ENCODE measurements around the gene ZNF396. TPM values are rescaled to one million over a fixed set of nuclear protein-coding genes. Genes with fewer than 3 reads are reported as not detected.
A peak's percentile ranks its signal among the peaks of the same experiment; 100 is the strongest.

ZNF396 gene
- polyA plus RNA-seq, 3 donors = 5.4 to 7.2 (median 7.0) TPM

DNA sequence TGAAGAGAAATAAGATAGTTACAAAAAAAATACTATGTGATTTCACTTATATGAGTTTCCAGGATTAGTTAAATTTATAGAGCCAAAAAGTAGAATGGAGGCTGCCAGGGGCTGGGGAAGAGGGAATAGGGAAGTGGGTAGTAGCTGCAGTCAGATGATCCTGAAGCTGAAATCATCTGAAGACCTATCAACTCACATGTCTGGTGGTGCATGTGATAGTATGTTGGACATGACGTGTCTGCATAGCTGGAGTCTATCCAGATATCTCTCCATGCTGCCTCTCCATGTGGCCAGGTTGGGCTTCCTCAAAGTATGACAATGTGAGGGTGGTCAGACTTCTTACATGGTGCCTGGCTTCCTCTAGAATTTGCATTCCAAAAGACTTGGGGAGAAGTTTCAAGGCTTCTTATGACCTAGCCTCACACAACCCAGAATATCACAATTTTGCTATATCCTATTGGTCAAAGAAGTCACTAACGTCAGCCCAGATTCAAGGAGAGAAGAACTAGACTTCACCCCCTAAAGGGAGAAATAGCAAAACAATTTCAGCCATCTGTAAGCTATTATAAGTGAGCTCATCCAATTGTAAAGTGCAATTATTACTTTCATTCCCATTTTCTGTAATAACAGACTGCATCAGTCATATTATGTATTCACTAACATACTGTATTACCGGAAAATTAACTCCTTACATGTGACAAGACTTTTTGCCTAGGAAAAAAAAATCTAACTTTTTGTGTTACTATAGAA lies 14.0 kb upstream of the ZNF396 start:
- no peak for DNase-seq (ENCODE audit: extremely low read depth in 1 of 11, low read depth in 9 of 11, low spot score in 4 of 11)

DNA sequence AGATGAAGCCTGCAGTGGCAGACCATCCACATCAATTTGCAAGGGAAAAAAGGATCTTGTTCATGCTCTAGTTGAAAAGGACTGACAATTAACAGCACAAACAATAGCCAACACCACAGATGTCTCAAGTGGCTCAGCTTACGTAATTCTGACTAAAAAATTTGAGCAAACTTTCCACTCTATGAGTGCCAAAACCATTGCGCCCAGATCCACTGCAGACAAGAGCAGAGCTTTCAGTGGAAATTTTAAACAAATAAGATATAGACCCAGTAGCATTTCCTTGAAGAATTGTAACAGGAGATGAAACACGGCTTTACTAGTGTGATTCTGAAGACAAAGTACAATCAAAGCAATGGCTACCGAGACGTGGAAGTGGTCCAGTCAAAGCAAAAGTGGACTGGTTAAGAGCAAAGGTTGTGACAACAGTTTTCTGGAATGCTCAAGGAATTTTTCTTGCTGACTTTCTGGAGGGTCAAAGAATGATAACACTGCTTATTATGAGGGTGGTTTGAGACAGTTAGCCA lies 12.0 kb upstream of the ZNF396 start:
- no peak for DNase-seq (ENCODE audit: extremely low read depth in 1 of 11, low read depth in 9 of 11, low spot score in 4 of 11)

DNA sequence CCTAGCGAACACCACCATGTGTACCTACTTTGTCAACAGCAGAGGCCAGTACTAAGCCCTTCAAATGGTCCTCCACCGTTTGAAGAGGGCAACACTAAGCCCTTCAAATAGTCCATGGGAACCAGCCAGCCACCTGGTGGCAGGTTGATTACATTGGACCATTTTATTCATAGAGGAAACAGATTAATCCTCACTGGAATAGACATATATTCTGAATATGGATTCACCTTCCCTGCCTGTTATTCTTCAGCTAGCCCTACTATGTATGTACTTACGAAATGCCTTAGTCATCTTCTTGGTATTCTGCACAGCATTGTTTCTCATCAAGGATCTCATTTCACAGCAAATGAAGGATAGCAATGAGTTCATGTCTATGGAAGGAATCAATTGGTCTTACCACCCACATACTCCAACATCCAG lies 10.0 kb upstream of the ZNF396 start:
- DNase-seq (ENCODE audit: extremely low read depth in 1 of 11, low read depth in 9 of 11, low spot score in 4 of 11) = no peak

DNA sequence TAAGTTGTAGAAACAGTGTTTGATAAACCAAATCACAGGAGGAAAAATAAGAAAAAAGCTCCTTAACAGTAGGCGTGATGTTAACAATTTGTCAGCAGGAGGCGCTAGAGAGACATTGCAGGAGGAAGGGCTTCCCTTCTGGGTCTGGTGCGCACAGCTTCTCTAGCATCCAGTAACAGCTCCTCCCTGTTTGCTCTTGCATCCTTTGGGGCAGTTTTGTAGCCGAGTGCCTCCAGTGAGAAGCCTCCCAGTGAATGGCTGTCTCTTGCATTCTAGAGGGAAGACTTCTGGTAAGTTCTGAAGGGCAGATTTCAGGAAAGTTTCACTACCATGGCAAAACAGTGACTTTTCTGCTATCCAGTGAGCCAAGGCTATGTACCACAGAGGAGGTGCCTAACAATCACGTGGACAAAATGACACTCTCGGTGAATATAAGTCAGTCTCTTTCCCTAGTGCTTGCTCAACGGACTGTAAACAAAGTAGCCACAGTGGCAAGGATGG lies 9.5 kb upstream of the ZNF396 start:
- DNase-seq (ENCODE audit: extremely low read depth in 1 of 11, low read depth in 9 of 11, low spot score in 4 of 11) = peak in 10 of 11 donors; percentile 48 to 80 (median 70)

DNA sequence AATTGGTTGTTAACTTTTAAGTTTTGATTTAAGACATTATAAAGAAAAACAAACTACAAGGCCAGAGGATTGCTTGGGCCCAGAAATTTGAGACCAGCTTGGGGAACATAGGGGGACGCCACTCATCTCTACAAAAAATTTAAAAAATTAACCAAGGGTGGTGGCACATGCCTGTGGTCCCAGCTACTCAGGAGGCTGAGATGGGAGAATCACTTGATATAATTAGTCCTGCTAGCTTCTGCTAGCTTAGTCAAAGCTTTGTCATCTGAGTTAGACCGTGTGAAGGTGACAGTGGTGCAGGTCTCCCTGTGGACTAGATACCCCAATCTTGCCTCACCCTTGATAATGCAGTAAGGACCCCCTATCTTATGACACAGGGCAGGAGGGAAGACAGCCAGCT lies 6.0 kb upstream of the ZNF396 start:
- no peak for DNase-seq (ENCODE audit: extremely low read depth in 1 of 11, low read depth in 9 of 11, low spot score in 4 of 11)

DNA sequence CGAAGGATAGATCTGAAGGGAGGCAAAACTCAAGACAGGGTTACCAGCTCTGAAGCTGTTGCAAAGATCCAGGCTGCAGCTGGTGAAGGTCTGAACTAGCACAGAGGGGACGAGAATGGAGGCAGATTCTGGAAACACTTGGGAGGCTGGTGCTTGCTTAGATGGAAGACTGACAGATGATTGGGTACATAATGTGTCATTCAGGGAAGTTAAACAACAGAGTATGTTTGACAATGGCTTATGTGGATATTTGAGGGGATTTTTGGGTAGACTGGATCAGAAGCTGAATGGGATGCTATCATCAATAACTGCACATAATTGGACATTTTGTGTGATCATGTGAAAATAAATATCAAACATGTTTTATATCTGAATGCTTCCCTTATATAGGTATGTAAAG lies 2.3 kb upstream of the ZNF396 start:
- DNase-seq (ENCODE audit: extremely low read depth in 1 of 11, low read depth in 9 of 11, low spot score in 4 of 11) = no peak

DNA sequence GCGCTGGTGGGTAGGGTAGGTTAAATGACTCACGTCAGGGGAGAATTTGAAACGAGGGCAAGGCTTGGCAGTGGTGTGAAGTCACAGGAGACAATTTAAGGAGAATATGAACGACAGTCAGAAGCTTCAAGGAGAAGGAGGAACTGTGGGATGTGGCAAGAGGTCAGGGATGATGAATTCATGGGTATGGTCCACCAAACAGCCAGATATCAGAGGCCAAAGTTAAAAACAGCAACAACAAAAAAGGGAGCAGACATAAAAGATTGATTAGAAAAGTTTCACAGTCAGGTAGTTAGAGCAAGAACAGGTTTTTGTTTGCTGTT lies 1.4 kb upstream of the ZNF396 start:
- no peak for DNase-seq (ENCODE audit: extremely low read depth in 1 of 11, low read depth in 9 of 11, low spot score in 4 of 11)

DNA sequence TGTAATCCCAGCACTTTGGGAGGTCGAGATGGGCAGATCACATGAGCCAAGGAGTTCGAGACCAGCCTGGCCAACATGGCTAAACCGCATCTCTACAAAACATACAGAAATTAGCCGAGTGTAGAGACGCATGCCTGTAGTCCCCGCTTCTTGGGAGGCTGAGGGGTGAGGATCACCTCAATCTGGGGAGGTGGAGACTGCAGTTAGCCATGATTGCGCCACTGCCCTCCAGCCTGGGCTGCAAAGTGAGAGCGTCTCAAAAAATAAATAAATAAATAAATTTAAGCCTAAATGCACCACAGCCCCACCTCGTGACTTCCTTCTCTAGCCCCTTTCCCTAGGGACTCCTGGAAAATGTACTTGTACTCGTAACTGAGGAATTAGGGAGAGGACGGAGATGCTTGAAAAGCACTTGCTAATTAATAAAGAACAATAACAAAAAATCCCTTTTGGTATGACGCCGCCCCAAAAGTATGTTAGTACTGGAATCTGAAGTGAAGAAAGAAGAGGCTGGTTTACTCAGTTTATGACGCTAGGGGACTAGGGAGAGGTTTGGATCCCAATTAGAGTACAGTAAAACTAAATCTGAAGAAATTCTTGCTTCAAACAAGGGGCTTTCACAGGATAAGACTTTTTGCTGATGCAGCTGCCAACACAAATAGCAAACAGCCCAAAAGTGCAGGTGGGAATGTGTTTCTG lies 887 bp upstream of the ZNF396 start:
- DNase-seq (ENCODE audit: extremely low read depth in 1 of 11, low read depth in 9 of 11, low spot score in 4 of 11) = no peak

DNA sequence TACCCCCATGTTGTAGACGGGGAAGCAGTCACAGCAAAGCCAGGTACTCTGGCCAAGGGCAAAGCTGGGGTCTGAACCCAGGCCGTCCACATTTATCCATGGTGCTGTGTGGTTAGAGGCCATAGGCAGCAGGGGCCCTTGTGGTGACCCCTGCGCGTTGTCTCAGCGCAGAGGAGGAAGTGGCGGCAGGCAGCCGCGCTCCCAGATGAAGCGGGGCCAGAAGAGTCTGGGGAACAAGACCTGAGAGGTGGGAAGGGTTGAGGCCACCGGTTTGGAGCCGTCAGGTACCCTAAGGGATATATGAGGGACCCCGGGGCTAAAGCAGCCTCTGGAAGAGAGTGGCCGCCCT lies 770 bp downstream of the ZNF396 start:
- no peak for DNase-seq (ENCODE audit: extremely low read depth in 1 of 11, low read depth in 9 of 11, low spot score in 4 of 11)

DNA sequence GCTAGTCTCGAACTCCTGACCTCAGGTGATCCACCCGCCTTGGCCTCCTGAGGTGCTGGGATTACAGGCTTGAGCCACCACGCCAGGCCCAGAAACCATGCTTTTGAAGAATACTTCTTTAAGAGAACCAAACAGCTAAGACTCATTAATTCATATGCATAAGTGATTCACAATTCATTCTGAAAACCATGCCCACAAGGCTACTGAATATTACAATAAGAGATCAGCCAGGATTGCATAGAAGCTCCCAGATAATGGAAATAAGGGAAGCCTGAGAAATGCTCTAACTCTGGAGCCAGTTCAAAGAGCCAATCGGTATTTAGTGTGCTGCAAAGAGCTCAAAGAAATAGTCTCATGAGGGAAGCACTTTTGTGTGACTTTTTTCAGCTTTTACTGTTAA lies 2.4 kb downstream of the ZNF396 start:
- no peak for DNase-seq (ENCODE audit: extremely low read depth in 1 of 11, low read depth in 9 of 11, low spot score in 4 of 11)

DNA sequence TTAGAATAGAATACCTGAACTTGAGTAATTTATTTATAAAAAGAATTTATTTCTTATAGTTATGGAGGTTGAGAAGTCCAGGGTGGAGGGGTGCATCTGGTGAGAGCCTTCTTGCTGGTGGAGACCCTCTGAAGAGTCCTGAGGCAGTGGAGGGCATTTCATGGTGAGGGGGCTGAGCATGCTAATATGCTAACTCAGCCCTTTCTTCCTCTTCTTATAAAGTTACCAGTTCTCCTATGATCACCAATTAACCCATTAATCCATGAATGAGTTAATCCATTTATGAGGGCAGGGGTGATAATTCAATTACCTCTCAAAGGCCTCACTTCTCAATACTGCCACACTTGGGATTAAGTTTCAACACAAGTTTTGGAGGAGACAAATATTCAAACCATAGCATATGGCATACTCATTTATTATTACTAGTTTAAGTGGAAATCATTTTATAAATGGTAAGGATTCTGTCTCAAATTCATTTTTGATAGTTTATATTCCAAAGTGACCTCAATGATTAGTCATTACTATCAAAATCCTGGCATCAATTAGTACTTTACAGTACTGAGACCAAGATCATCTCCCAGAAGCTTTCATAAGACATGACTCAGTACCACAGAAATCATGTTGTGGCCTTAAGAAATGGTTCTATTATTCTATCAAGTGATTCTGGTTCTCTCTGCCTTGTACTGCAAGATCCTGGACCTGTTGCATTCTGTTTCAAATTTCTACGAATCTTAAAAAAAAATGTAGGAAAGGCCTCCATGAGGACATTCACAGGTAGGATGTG lies 5.5 kb downstream of the ZNF396 start:
- no peak for DNase-seq (ENCODE audit: extremely low read depth in 1 of 11, low read depth in 9 of 11, low spot score in 4 of 11)

DNA sequence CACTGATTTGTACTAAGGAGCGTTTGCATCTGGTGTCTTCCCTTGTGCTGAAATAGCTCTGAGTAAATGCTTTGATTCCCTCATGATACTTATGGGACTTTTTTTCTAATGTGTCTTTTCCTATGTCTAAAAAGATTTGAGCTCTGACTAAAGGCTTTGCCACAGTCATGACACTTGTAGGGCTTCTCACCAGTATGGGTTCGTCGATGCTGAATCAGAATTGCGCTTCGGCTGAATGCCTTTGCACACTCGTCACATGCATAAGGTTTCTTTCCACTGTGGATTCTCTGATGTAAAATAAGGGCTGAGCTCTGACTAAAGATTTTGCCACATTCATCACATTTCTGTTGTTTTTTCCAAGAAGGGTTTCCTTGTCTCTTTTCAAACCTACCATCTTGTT lies 8.0 kb downstream of the ZNF396 start:
- DNase-seq (ENCODE audit: extremely low read depth in 1 of 11, low read depth in 9 of 11, low spot score in 4 of 11) = no peak

DNA sequence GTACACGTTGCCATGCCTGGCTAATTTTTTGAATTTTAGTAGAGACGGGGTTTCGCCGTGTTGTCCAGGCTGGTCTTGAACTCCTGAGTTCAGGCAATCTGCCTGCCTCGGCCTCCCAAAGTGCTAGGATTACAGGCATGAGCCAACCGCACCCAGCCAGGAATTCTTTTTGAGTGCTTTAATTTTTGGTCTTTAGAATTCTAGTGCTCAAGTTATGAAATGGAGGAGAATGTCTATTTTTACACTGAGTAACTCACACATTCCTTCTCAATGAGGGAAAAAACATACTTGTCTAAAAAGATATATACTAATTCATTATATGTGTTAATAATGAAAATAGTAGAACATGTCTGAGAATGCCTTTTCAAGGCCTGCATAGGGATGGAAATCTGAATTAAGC lies 8.5 kb downstream of the ZNF396 start:
- DNase-seq (ENCODE audit: extremely low read depth in 1 of 11, low read depth in 9 of 11, low spot score in 4 of 11) = no peak

DNA sequence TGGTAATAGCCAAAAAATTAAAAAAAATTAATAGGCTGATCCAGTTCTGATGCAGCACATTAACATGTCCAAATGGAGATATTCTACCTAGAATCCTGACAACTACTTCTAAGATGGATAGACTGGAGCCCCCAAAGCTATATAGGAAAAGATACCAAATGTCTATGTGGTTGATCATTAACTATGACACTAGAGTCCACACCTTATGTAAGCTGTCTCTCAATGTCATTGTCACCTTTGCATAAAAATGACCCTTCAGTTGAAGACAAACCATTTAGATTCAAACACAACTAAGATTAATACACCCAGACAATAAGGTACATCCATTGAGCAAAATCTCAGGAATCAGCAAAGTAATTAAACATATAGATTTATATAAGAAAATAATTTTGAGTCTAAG lies 14.6 kb downstream of the ZNF396 start:
- DNase-seq (ENCODE audit: extremely low read depth in 1 of 11, low read depth in 9 of 11, low spot score in 4 of 11) = no peak

DNA sequence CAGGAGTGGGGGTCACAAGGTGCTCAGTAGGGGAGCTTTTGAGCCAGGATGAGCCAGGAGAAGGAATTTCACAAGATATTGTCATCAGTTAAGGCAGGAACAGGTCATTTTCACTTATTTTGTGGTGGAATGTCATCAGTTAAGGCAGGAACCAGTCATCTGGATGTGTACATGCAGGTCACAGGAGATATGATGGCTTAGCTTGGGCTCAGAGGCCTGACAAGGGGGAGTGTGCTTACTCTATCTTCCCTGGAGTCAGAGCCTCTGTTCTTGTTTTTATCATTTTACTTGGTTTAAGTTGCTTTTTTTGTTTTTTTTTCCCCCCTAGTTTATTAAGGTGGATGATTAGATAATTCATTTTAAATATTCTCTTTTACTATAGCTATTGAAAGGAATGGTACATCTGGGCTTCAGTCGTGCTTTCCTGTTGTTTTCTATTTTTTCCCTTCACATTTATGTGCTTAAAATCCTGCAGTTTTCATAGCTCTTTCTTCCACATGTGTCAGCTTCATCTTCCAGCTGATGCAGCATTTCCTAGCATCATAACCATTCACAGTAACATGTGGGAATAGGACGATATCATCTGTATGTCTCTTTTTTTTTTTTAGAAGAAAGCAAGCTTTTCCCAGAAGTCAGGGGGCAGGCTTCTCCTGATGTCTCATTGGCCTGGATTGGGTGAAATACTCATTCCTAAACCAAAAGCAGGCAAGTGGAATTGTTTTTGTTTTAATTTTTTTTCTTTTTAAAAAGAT lies 15.4 kb downstream of the ZNF396 start:
- no peak for DNase-seq (ENCODE audit: extremely low read depth in 1 of 11, low read depth in 9 of 11, low spot score in 4 of 11)

DNA sequence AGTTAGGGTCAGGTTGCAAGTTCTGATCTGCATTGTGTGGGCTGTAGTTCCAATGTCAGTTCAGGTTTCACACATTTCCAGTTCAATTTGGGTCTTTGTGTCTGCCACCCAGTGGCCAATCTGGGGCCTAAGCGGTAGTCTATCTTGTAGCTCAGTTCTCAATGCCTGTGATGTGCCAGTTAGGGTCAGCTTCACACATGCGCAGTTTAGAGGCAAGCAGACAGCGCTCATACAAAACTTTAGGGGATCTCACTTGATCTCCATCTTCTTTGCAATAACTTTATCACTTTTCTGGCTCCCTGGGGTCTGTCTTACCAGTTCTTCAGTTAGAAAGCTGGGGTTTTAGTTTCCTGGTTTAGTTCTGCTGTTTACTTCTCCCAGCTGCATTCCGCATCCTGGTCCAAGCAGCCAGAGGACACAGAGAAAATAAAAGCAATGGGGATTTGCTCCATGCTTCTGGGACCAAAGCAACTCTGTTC lies 22.0 kb downstream of the ZNF396 start:
- DNase-seq (ENCODE audit: extremely low read depth in 1 of 11, low read depth in 9 of 11, low spot score in 4 of 11) = peak in 6 of 11 donors; percentile 35 to 82 (median 73)

DNA sequence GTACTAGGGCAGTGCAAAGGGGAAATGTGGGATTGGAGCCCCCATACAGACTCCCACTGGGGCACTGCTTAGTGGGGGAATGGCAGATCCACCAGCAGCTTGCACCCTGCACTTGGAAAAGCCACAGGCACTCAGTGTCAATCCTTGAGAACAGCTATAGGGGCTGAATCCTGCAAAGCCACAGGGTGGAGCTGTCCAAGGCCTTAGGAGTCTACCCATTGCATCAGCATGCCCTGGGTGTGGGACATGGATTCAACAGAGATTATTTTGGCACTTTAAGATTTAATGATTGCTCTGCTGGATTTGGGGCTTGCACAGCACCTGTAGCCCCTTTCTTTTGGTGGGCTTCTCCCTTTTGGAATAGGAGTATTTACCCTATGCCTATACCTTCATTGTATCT lies 24.4 kb downstream of the ZNF396 start:
- no peak for DNase-seq (ENCODE audit: extremely low read depth in 1 of 11, low read depth in 9 of 11, low spot score in 4 of 11)

DNA sequence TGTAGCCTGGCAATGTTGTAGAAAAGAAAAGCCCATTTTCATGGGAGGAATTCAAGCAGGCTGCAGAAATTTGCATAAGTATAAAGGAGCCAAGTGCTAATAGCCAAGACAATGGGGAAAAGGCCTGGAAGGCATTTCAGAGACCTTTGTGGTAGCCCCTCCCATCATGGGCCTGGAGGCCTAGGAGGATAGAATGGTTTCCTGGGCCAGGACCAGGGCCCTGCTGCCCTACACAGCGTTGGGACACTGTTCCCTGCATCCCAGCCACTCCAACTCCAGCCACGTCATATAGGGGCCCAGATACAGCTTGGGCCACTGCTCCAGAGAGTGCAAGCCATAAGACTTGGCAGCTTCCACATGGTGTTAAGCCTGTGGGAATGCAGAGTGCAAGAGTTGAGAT lies 24.9 kb downstream of the ZNF396 start:
- no peak for DNase-seq (ENCODE audit: extremely low read depth in 1 of 11, low read depth in 9 of 11, low spot score in 4 of 11)

DNA sequence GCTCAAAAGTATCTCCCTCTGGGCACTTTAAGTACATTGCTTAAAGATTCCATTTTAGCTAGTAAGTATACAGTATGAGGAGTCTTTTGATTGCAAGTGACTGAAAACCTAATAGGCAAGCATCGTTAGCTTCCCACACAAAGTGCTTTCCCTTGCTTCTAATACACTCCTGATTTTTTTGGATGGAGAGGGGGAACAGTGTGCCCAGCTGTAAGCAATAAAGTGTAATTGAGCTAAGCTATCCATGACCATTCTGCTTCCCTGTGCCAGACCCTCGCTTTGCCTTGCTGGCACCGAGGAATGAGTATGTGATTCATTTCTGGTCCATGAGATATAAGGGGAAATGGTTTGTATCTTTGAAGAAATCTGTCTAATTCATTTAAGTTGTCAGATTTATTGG lies 29.1 kb downstream of the ZNF396 start:
- DNase-seq (ENCODE audit: extremely low read depth in 1 of 11, low read depth in 9 of 11, low spot score in 4 of 11) = peak in 2 of 11 donors; percentile 13 to 22
